Eye (tissue), 1 donor: ENCODE data around the gene ALS2.

Experiments used
- DNase-seq: peaks from one replicate; pipeline ENCODE4 v3.0.0-alpha.2; 2015

ALS2 gene

GRCh38 chr2:201751566-201751965, 29.2 kb downstream of the ALS2 start:
- no peak for DNase-seq

- no peak for DNase-seq
Observed at GRCh38 chr2:201746551-201746950, 34.2 kb downstream of the ALS2 start.

GRCh38 chr2:201735486-201735885, 45.2 kb downstream of the ALS2 start:
- no peak for DNase-seq

- no peak for DNase-seq
Observed at GRCh38 chr2:201734111-201734510, 46.6 kb downstream of the ALS2 start.

- DNase-seq, result no peak
Observed at GRCh38 chr2:201733544-201733943, 47.2 kb downstream of the ALS2 start.

GRCh38 chr2:201730651-201731285, 50.0 kb downstream of the ALS2 start:
- no peak for DNase-seq

GRCh38 chr2:201715459-201715858, 65.3 kb downstream of the ALS2 start:
- no peak for DNase-seq

- no peak for DNase-seq
Observed at GRCh38 chr2:201712726-201713125, 68.0 kb downstream of the ALS2 start.

- no peak for DNase-seq
Observed at GRCh38 chr2:201709747-201710146, 71.0 kb downstream of the ALS2 start.

GRCh38 chr2:201709049-201709448, 71.7 kb downstream of the ALS2 start:
- DNase-seq, result no peak

- DNase-seq, result no peak
Observed at GRCh38 chr2:201707753-201708152, 73.0 kb downstream of the ALS2 start.

- DNase-seq, result no peak
Observed at GRCh38 chr2:201707142-201707541, 73.6 kb downstream of the ALS2 start.

GRCh38 chr2:201704536-201704935, 76.2 kb downstream of the ALS2 start:
- DNase-seq, result no peak

- no peak for DNase-seq
Observed at GRCh38 chr2:201701646-201702045, 79.1 kb downstream of the ALS2 start.

GRCh38 chr2:201699416-201699815, 81.3 kb downstream of the ALS2 start:
- no peak for DNase-seq

GRCh38 chr2:201698588-201699226, 82.0 kb downstream of the ALS2 start, which contains the start of gene MPP4:
MPP4 (minus strand) TSS chr2:201698644; CDS start chr2:201693954, 4,690 bp downstream.
- DNase-seq, result no peak

- DNase-seq, result no peak
Observed at GRCh38 chr2:201697899-201698298, 82.8 kb downstream of the ALS2 start.

- no peak for DNase-seq
Observed at GRCh38 chr2:201696151-201696659, 84.5 kb downstream of the ALS2 start.

- no peak for DNase-seq
Observed at GRCh38 chr2:201685156-201685555, 95.6 kb downstream of the ALS2 start.

GRCh38 chr2:201680743-201681142, 100.0 kb downstream of the ALS2 start:
- no peak for DNase-seq

- no peak for DNase-seq
Observed at GRCh38 chr2:201678401-201678800, 102.3 kb downstream of the ALS2 start.

GRCh38 chr2:201675454-201675853, 105.3 kb downstream of the ALS2 start:
- no peak for DNase-seq

- DNase-seq, result no peak
Observed at GRCh38 chr2:201674794-201675193, 105.9 kb downstream of the ALS2 start.

GRCh38 chr2:201674298-201674697, 106.4 kb downstream of the ALS2 start:
- DNase-seq, result no peak

- no peak for DNase-seq
Observed at GRCh38 chr2:201673546-201673945, 107.2 kb downstream of the ALS2 start.
